Calu3 (cell line): ENCODE data around the gene ZNF124. TPM values are rescaled to one million over a fixed set of nuclear protein-coding genes. Genes with fewer than 3 reads are reported as not detected.

Experiments used
- BruUV-seq: library from RNA; stranded (reverse); fragments of 400-500 nt; replicated peaks from 2 replicates; lab custom pipeline; 2021; lab: Mats Ljungman, UMichigan
- CTCF ChIA-PET: fragments of 300-600 bp; sonication (Branson Sonifier 250); formaldehyde crosslinking; loops from one replicate; lab custom pipeline; 2022; ENCODE audit warnings: antibody characterized with exemption; lab: Charles Lee
- DNase-seq: peaks from one replicate; pipeline ENCODE4 v3.0.0; 2022
- H3K27ac Mint-ChIP-seq: one replicate; pipeline ENCODE4 v1.8.0; 2022; ENCODE audit warnings: mixed read lengths; ENCODE audit not compliant: unreplicated experiment
- H3K27me3 Mint-ChIP-seq: one replicate; pipeline ENCODE4 v1.8.0; 2022; ENCODE audit warnings: mixed read lengths; ENCODE audit not compliant: unreplicated experiment
- H3K36me3 Mint-ChIP-seq: one replicate; pipeline ENCODE4 v1.8.0; 2022; ENCODE audit warnings: mild to moderate bottlenecking, moderate library complexity, mixed read lengths; ENCODE audit not compliant: insufficient read depth, unreplicated experiment
- H3K4me1 Mint-ChIP-seq: one replicate; pipeline ENCODE4 v1.8.0; 2022; ENCODE audit warnings: mild to moderate bottlenecking, low read depth, mixed read lengths; ENCODE audit not compliant: unreplicated experiment
- H3K4me3 Mint-ChIP-seq: one replicate; pipeline ENCODE4 v1.8.0; 2022; ENCODE audit warnings: mild to moderate bottlenecking, low read depth, moderate library complexity, mixed read lengths; ENCODE audit not compliant: unreplicated experiment
- H3K9me3 Mint-ChIP-seq: one replicate; pipeline ENCODE4 v1.8.0; 2022; ENCODE audit warnings: low read depth, mixed read lengths; ENCODE audit not compliant: unreplicated experiment
- CTCF ChIP-seq: fragments of 200-600 bp; IDR thresholded peaks from one replicate; pipeline ENCODE4 v1.8.0; 2022; ENCODE audit warnings: antibody characterized with exemption; ENCODE audit not compliant: unreplicated experiment
- intact Hi-C: fragments of 100-400 bp; cut with micrococcal nuclease; formaldehyde crosslinking; loops from one replicate; pipeline ENCODE4 v1.10.0; 2022; ENCODE audit not compliant: unreplicated experiment
- total RNA-seq: library from RNA; stranded (reverse); gene quantifications from 2 replicates; pipeline ENCODE4 v1.2.3, GENCODE V29; 2022

Gene ZNF124
- total RNA-seq, 1 experiment from 2014 or later, result 45.6 TPM

- no peak for TF ChIP-seq CTCF
- no TSS peak for BruUV-seq
- Mint-ChIP-seq H3K4me1 (no peaks in the 10 kb centered on the region), H3K9me3 (peaks cover 24% of the 10 kb centered on the region), H3K27ac (no peak overlapping the region), H3K36me3 (peaks cover 29% of the 10 kb centered on the region), H3K4me3 (no peak overlapping the region), H3K27me3 (no peaks in the 10 kb centered on the region)
- intact Hi-C loops, result no loop called here
- no peak for DNase-seq
- CTCF ChIA-PET, result interaction anchor here (0.6 kb wide), 1 partner anchor 53 kb away, joined by 3 read pairs; no protein-coding TSS in a partner anchor
Measured at GRCh38 chr1:247193958-247194357, 22.1 kb upstream of the ZNF124 start.

GRCh38 chr1:247189981-247190798 is 18.4 kb upstream of the ZNF124 start:
- Mint-ChIP-seq H3K36me3 (peaks cover 19% of the 10 kb centered on the region), H3K27ac (no peak overlapping the region), H3K27me3 (no peaks in the 10 kb centered on the region), H3K4me3 (no peak overlapping the region), H3K9me3 (peaks cover 24% of the 10 kb centered on the region), H3K4me1 (no peaks in the 10 kb centered on the region)
- CTCF ChIA-PET, result interaction anchor here (0.6 kb wide), 1 partner anchor 183 kb away, joined by 3 read pairs; no protein-coding TSS in a partner anchor
- no peak for DNase-seq
- TF ChIP-seq CTCF, result no peak
- BruUV-seq, result TSS peak; percentile 34
- intact Hi-C loops, result no loop called here

- no peaks in the 10 kb centered on the region for H3K4me1 Mint-ChIP-seq
- intact Hi-C loops, result no loop called here
- peaks cover 23% of the 10 kb centered on the region for H3K9me3 Mint-ChIP-seq
- H3K4me3 Mint-ChIP-seq, result no peak overlapping the region
- no peaks in the 10 kb centered on the region for H3K27me3 Mint-ChIP-seq
- BruUV-seq, result no TSS peak
- peaks cover 5% of the 10 kb centered on the region for H3K36me3 Mint-ChIP-seq
- H3K27ac Mint-ChIP-seq, result no peak overlapping the region
- DNase-seq, result no peak
- CTCF ChIA-PET, result no interaction called here
- no peak for TF ChIP-seq CTCF
Measured at GRCh38 chr1:247185667-247186066, 13.8 kb upstream of the ZNF124 start.

- intact Hi-C loops, result no loop called here
- H3K27ac Mint-ChIP-seq, result no peak overlapping the region
- no peak for TF ChIP-seq CTCF
- BruUV-seq, result no TSS peak
- H3K4me3 Mint-ChIP-seq, result no peak overlapping the region
- peaks cover 20% of the 10 kb centered on the region for H3K9me3 Mint-ChIP-seq
- H3K27me3 Mint-ChIP-seq, result no peaks in the 10 kb centered on the region
- H3K4me1 Mint-ChIP-seq, result no peaks in the 10 kb centered on the region
- CTCF ChIA-PET, result no interaction called here
- no peak for DNase-seq
- peaks cover 5% of the 10 kb centered on the region for H3K36me3 Mint-ChIP-seq
Measured at GRCh38 chr1:247184254-247184653, 12.4 kb upstream of the ZNF124 start.
